ENCODE results near the gene BRICD5. TPM values are rescaled to one million over a fixed set of nuclear protein-coding genes. Genes with fewer than 3 reads are reported as not detected.

BRICD5 gene
- total and polyA plus RNA-seq, 2 experiments from 2014 or later, result 0.56 to 2.9 TPM

- Histone ChIP-seq H3F3A (ENCODE audit: insufficient read depth) (no peaks in the 10 kb centered on the region), H3K4me3 (no peak overlapping the region), H3K27ac (no peak overlapping the region), H2AFZ (no peak overlapping the region), H3K9me3 (ENCODE audit: low read depth) (no peaks in the 10 kb centered on the region), H3K4me2 (ENCODE audit: unreplicated experiment) (no peak overlapping the region), H4K20me1 (ENCODE audit: insufficient read depth) (no peaks in the 10 kb centered on the region), H3K9ac (no peak overlapping the region), H3K36me3 (ENCODE audit: low read depth) (no peaks in the 10 kb centered on the region; the same call in 1 of the 2 replicates), H3K4me1 (ENCODE audit: insufficient read depth) (no peaks in the 10 kb centered on the region), H3K79me2 (ENCODE audit: insufficient read depth) (no peaks in the 10 kb centered on the region), H3K27me3 (replicated peaks; ENCODE audit: insufficient read depth) (no peaks in the 10 kb centered on the region), H3K9me2 (ENCODE audit: insufficient read depth) (no peaks in the 10 kb centered on the region)
- WGBS, 2 experiments (ENCODE audit: low coverage in 1 of 2, low lambda C conversion rate in 2 of 2, missing lambda C conversion rate in 2 of 2), result 95 to 99% methylated on average over 8 to 9 of the region's 10 CpGs
- TF ChIP-seq EZH2phosphoT487 (IDR thresholded peaks at IDR 0.05; ENCODE audit: insufficient read depth, low read depth) (no peak), EZH2 (IDR thresholded peaks at IDR 0.05; ENCODE audit: insufficient read depth, poor library complexity, severe bottlenecking) (no peak)
- DNase-seq, result no peak
- in situ Hi-C loops (cut with MboI), result no loop called here
These were observed 35.2 kb downstream of the BRICD5 start for GRCh38 chr16:2175454-2175853.

- WGBS, 2 experiments (ENCODE audit: low coverage in 1 of 2, low lambda C conversion rate in 2 of 2, missing lambda C conversion rate in 2 of 2), result 93% methylated on average over 21 of the region's 21 CpGs
- Histone ChIP-seq H3K9me2 (ENCODE audit: insufficient read depth) (no peaks in the 10 kb centered on the region), H4K20me1 (ENCODE audit: insufficient read depth) (no peaks in the 10 kb centered on the region), H3K79me2 (ENCODE audit: insufficient read depth) (no peaks in the 10 kb centered on the region), H3K9me3 (ENCODE audit: low read depth) (no peaks in the 10 kb centered on the region), H3K27ac (no peak overlapping the region), H3F3A (ENCODE audit: insufficient read depth) (no peaks in the 10 kb centered on the region), H3K4me3 (no peak overlapping the region), H3K9ac (no peak overlapping the region), H3K4me1 (ENCODE audit: insufficient read depth) (no peaks in the 10 kb centered on the region), H3K36me3 (ENCODE audit: low read depth) (no peaks in the 10 kb centered on the region; the same call in 1 of the 2 replicates), H3K27me3 (replicated peaks; ENCODE audit: insufficient read depth) (no peaks in the 10 kb centered on the region), H2AFZ (no peak overlapping the region), H3K4me2 (ENCODE audit: unreplicated experiment) (no peak overlapping the region)
- no peak for DNase-seq
- TF ChIP-seq EZH2 (IDR thresholded peaks at IDR 0.05; ENCODE audit: insufficient read depth, poor library complexity, severe bottlenecking) (no peak), EZH2phosphoT487 (IDR thresholded peaks at IDR 0.05; ENCODE audit: insufficient read depth, low read depth) (no peak)
- in situ Hi-C loops (cut with MboI), result no loop called here
These were observed 36.1 kb downstream of the BRICD5 start for GRCh38 chr16:2174396-2175131.

GRCh38 chr16:2173916-2174315 is 36.7 kb downstream of the BRICD5 start:
- no peaks in the 10 kb centered on the region for H3K4me1 ChIP-seq (ENCODE audit: insufficient read depth)
- H3K4me2 ChIP-seq (ENCODE audit: unreplicated experiment), result no peak overlapping the region
- H3F3A ChIP-seq (ENCODE audit: insufficient read depth), result no peaks in the 10 kb centered on the region
- no peak overlapping the region for H2AFZ ChIP-seq
- DNase-seq, result no peak
- no peaks in the 10 kb centered on the region for H3K9me2 ChIP-seq (ENCODE audit: insufficient read depth)
- in situ Hi-C loops (cut with MboI), result no loop called here
- H3K27me3 ChIP-seq (replicated peaks; ENCODE audit: insufficient read depth), result no peaks in the 10 kb centered on the region
- WGBS, 2 experiments (ENCODE audit: low coverage in 1 of 2, low lambda C conversion rate in 2 of 2, missing lambda C conversion rate in 2 of 2), result 93 to 94% methylated on average over 4 of the region's 4 CpGs
- TF ChIP-seq EZH2phosphoT487 (IDR thresholded peaks at IDR 0.05; ENCODE audit: insufficient read depth, low read depth), result no peak
- TF ChIP-seq EZH2 (IDR thresholded peaks at IDR 0.05; ENCODE audit: insufficient read depth, poor library complexity, severe bottlenecking), result no peak
- no peaks in the 10 kb centered on the region for H3K9me3 ChIP-seq (ENCODE audit: low read depth)
- no peak overlapping the region for H3K9ac ChIP-seq
- H4K20me1 ChIP-seq (ENCODE audit: insufficient read depth), result no peaks in the 10 kb centered on the region
- no peaks in the 10 kb centered on the region; the same call in 1 of the 2 replicates for H3K36me3 ChIP-seq (ENCODE audit: low read depth)
- no peaks in the 10 kb centered on the region for H3K79me2 ChIP-seq (ENCODE audit: insufficient read depth)
- no peak overlapping the region for H3K4me3 ChIP-seq
- no peak overlapping the region for H3K27ac ChIP-seq

- Histone ChIP-seq H3K9me3 (ENCODE audit: low read depth) (no peaks in the 10 kb centered on the region), H3K4me3 (no peak overlapping the region), H3K9me2 (ENCODE audit: insufficient read depth) (no peaks in the 10 kb centered on the region), H2AFZ (no peak overlapping the region), H4K20me1 (ENCODE audit: insufficient read depth) (no peaks in the 10 kb centered on the region), H3F3A (ENCODE audit: insufficient read depth) (no peaks in the 10 kb centered on the region), H3K79me2 (ENCODE audit: insufficient read depth) (no peaks in the 10 kb centered on the region), H3K9ac (no peak overlapping the region), H3K27ac (no peak overlapping the region), H3K36me3 (ENCODE audit: low read depth) (no peaks in the 10 kb centered on the region; the same call in 1 of the 2 replicates), H3K27me3 (replicated peaks; ENCODE audit: insufficient read depth) (no peaks in the 10 kb centered on the region), H3K4me1 (ENCODE audit: insufficient read depth) (no peaks in the 10 kb centered on the region), H3K4me2 (ENCODE audit: unreplicated experiment) (no peak overlapping the region)
- in situ Hi-C loops (cut with MboI), result no loop called here
- no peak for DNase-seq
- no peak for TF ChIP-seq EZH2 (IDR thresholded peaks at IDR 0.05; ENCODE audit: insufficient read depth, poor library complexity, severe bottlenecking)
- WGBS, 2 experiments (ENCODE audit: low coverage in 1 of 2, low lambda C conversion rate in 2 of 2, missing lambda C conversion rate in 2 of 2), result 83 to 94% methylated on average over 12 to 14 of the region's 14 CpGs
These were observed 37.3 kb downstream of the BRICD5 start for GRCh38 chr16:2173366-2173765.
